GM19351 (cell line): ENCODE measurements around the gene NPR2.
A peak's percentile ranks its signal among the peaks of the same experiment; 100 is the strongest.

Experiments
- ATAC-seq: cut with Tn5 transposase; IDR thresholded peaks from one replicate; pipeline ENCODE4 v1.9.1; 2021; ENCODE audit warnings: mild to moderate bottlenecking, moderate library complexity; ENCODE audit not compliant: unreplicated experiment

The NPR2 gene

GRCh38 chr9:35791297-35791921 is at the start of gene NPR2:
TSS of gene NPR2 (plus strand) at chr9:35791591. CDS start at chr9:35792409, 818 bp downstream.
- no peak for ATAC-seq

GRCh38 chr9:35741740-35742139 is 49.7 kb upstream of the NPR2 start:
- ATAC-seq, result no peak

GRCh38 chr9:35743452-35743851 is 47.9 kb upstream of the NPR2 start:
- no peak for ATAC-seq

- no peak for ATAC-seq
These were observed 47.4 kb upstream of the NPR2 start for GRCh38 chr9:35743880-35744518.

- no peak for ATAC-seq
These were observed 45.8 kb upstream of the NPR2 start for GRCh38 chr9:35745569-35745968.

GRCh38 chr9:35746583-35746982 is 44.8 kb upstream of the NPR2 start:
- no peak for ATAC-seq

GRCh38 chr9:35748242-35748857 is 43.0 kb upstream of the NPR2 start:
- ATAC-seq, result no peak

- peak; percentile 89 for ATAC-seq
These were observed 42.4 kb upstream of the NPR2 start, which contains the start of the genes GBA2 and RGP1 for GRCh38 chr9:35748858-35749514. TSS of gene GBA2 (minus strand) at chr9:35749228. CDS start at chr9:35748704, 524 bp downstream. TSS of gene RGP1 (plus strand) at chr9:35749287. CDS start at chr9:35749756, 469 bp downstream.

- ATAC-seq, result peak; percentile 40
These were observed 41.7 kb upstream of the NPR2 start for GRCh38 chr9:35749515-35750255.

GRCh38 chr9:35750256-35750531 is 41.2 kb upstream of the NPR2 start:
- no peak for ATAC-seq

- ATAC-seq, result no peak
These were observed 37.9 kb upstream of the NPR2 start for GRCh38 chr9:35753466-35753865.

GRCh38 chr9:35754264-35754663 is 37.1 kb upstream of the NPR2 start, which contains the start of gene MSMP:
TSS of gene MSMP (minus strand) at chr9:35754276. CDS start at chr9:35754129, 147 bp downstream.
- no peak for ATAC-seq

GRCh38 chr9:35755071-35755470 is 36.3 kb upstream of the NPR2 start:
- no peak for ATAC-seq

GRCh38 chr9:35756275-35757225 is 34.8 kb upstream of the NPR2 start:
- peak; percentile 74 for ATAC-seq

GRCh38 chr9:35757226-35757891 is 34.0 kb upstream of the NPR2 start:
- ATAC-seq, result peak; percentile 43

GRCh38 chr9:35757892-35758275 is 33.5 kb upstream of the NPR2 start:
- no peak for ATAC-seq

GRCh38 chr9:35758475-35759050 is 32.8 kb upstream of the NPR2 start:
- no peak for ATAC-seq

GRCh38 chr9:35759795-35760194 is 31.6 kb upstream of the NPR2 start:
- no peak for ATAC-seq

GRCh38 chr9:35760651-35761050 is 30.7 kb upstream of the NPR2 start:
- no peak for ATAC-seq
